Adrenal gland (tissue), 5 donors: Measurements from ENCODE around the gene SMIM1.

Experiments used
- POLR2A ChIP-seq, 2 donors: fragments of 450-650 bp; IDR thresholded peaks; one replicate each; pipeline ENCODE4 v1.6.1; 2017; ENCODE audit warnings: antibody characterized with exemption in 2 of 2, mild to moderate bottlenecking in 2 of 2, moderate library complexity in 1 of 2
- TF ChIP-seq, protein P1 (sequence below), 6 experiments: fragments of 450-650 bp in 4 of 6; fragments of 200-600 bp in 2 of 6; sonication (generic) in 1 of 6; IDR thresholded peaks; 1 replicate in 5 of 6; 2 replicates in 1 of 6; pipeline versions ENCODE4 v1.5.1 to v1.8.0; 2016 to 2021; ENCODE audit warnings: antibody characterized with exemption in 6 of 6, mild to moderate bottlenecking in 2 of 6, moderate library complexity in 1 of 6
- donor health status: DM: no; HTN: no; CAD: no.

DNA sequence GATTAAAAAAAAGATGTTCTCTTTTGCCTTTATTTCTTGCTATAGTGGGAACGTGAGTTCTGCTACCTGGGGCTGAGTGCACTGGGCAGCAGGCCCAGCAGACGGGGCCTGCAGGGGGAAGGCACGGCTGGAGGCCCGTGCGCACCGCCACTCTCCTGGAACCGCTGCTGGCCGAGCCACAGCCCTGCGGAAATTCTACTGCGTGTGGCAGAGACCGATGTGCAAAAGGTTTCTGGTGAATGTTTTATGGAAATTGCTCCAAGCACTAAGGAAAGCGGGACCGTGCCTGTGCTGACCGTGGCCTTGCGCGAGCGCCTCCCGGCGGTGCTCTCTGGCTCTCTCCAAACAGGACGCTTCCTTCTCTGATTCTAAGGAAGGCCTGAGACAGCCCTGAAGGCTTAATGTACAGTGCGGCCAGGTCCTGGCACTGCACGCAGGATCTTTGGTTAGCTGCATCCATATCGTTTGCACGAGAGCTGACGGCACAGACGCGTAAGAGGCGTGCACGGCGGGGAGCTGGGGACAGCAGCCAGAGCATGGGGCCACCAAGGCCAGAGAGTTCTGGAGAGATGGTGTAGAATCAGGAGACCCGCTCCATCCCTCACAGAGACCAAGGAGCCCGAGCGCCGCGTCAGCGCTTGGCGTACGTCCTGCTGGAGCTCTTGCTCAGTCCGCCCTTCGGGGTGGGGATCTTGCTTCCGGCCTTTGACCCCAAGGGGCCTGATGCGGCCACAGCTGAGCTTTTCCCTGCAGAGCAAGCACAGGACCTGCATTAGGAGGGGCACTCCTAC lies 42.4 kb downstream of the SMIM1 start:
- no peak for TF ChIP-seq POLR2A (IDR thresholded peaks at IDR 0.05)
- TF ChIP-seq, protein P1, sequence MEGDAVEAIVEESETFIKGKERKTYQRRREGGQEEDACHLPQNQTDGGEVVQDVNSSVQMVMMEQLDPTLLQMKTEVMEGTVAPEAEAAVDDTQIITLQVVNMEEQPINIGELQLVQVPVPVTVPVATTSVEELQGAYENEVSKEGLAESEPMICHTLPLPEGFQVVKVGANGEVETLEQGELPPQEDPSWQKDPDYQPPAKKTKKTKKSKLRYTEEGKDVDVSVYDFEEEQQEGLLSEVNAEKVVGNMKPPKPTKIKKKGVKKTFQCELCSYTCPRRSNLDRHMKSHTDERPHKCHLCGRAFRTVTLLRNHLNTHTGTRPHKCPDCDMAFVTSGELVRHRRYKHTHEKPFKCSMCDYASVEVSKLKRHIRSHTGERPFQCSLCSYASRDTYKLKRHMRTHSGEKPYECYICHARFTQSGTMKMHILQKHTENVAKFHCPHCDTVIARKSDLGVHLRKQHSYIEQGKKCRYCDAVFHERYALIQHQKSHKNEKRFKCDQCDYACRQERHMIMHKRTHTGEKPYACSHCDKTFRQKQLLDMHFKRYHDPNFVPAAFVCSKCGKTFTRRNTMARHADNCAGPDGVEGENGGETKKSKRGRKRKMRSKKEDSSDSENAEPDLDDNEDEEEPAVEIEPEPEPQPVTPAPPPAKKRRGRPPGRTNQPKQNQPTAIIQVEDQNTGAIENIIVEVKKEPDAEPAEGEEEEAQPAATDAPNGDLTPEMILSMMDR (IDR thresholded peaks at IDR 0.05) = no peak
